ENCODE results near the gene NTM.

GRCh38 chr11:131637469-131638175 lies 267.2 kb downstream of the NTM start:
- TF ChIP-seq POLR2A (IDR thresholded peaks at IDR 0.05) (no peak), CTCF (IDR thresholded peaks at IDR 0.05) (no peak)

Measured in esophagus squamous epithelium (tissue), 4 donors.